Measurements from ENCODE around the gene HMGCL. TPM values are rescaled to one million over a fixed set of nuclear protein-coding genes. Genes with fewer than 3 reads are reported as not detected.

The HMGCL gene
- total RNA-seq, 2 experiments from 2014 or later = 8.9 to 9.6 TPM

DNA sequence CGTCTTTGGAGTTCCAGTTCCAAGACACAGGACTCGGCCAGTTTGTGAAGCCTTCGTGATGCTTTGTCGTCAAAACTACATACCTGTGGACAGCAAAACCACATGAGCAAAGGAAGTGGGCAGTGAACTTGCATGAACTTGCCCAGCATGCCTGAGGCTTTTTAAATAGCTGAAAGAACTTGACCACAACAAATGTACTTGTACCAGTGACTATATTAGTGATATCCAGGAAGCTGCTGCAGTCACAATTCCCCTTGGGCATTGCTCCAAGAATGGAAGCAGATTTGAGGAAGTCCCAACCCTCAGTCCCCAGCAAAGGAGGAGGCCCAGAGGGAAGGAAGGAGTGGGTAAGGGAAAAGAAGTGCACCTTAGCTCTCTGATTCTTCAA lies 40.3 kb upstream of the HMGCL start:
- H3K9me3 ChIP-seq (ENCODE audit: control insufficient read depth in 1 of 2, insufficient read depth in 1 of 2, low read length in 2 of 2) = no peaks in the 10 kb centered on the region
- H3K4me1 ChIP-seq (ENCODE audit: insufficient read depth, low read length) = peaks cover 29% of the 10 kb centered on the region
- H3K4me1 Mint-ChIP-seq (ENCODE audit: low read depth) = peaks cover 29% of the 10 kb centered on the region
- DNase-seq (peak in 2 of 14 experiments; percentile 12 to 18), ATAC-seq (ENCODE audit: poor library complexity) (no peak)
- H3K27me3 Mint-ChIP-seq = no peaks in the 10 kb centered on the region
- H3K27ac Mint-ChIP-seq = no peak overlapping the region
- H3K9me3 Mint-ChIP-seq = no peaks in the 10 kb centered on the region
- no peak overlapping the region for H3K4me3 ChIP-seq (ENCODE audit: low read length)
- H3K27me3 ChIP-seq (ENCODE audit: control insufficient read depth in 1 of 2, insufficient read depth in 2 of 2, low read length in 2 of 2) = no peaks in the 10 kb centered on the region
- intact Hi-C loops (cut with DNase I, micrococcal nuclease) = loop anchor here (5.0 kb wide), 3 partner anchors 38 to 173 kb away; partner anchors contain the start of genes HMGCL (in 1 of the 2), PNRC2 (in 1 of the 2) and RPL11 (in 1 of the 2)
- POLR2A ChIA-PET = interaction anchor here (0.8 kb wide), 1 partner anchor 88 kb away, joined by 3 read pairs; no protein-coding TSS in a partner anchor
- CTCF ChIA-PET = interaction anchor here (1.3 kb wide), 1 partner anchor 55 kb away, joined by 5 read pairs; no protein-coding TSS in a partner anchor
- TF ChIP-seq, protein P1, sequence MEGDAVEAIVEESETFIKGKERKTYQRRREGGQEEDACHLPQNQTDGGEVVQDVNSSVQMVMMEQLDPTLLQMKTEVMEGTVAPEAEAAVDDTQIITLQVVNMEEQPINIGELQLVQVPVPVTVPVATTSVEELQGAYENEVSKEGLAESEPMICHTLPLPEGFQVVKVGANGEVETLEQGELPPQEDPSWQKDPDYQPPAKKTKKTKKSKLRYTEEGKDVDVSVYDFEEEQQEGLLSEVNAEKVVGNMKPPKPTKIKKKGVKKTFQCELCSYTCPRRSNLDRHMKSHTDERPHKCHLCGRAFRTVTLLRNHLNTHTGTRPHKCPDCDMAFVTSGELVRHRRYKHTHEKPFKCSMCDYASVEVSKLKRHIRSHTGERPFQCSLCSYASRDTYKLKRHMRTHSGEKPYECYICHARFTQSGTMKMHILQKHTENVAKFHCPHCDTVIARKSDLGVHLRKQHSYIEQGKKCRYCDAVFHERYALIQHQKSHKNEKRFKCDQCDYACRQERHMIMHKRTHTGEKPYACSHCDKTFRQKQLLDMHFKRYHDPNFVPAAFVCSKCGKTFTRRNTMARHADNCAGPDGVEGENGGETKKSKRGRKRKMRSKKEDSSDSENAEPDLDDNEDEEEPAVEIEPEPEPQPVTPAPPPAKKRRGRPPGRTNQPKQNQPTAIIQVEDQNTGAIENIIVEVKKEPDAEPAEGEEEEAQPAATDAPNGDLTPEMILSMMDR (IDR thresholded peaks at IDR 0.05) = no peak
- H3K27ac ChIP-seq (ENCODE audit: low read depth in 1 of 2, low read length in 2 of 2) = no peak overlapping the region
- peaks cover 41% of the 10 kb centered on the region for H3K36me3 Mint-ChIP-seq (ENCODE audit: low read depth)
- peak overlapping the region; percentile 38 for H3K4me3 Mint-ChIP-seq
- peaks cover 29% of the 10 kb centered on the region for H3K36me3 ChIP-seq (ENCODE audit: insufficient read depth, low read length)

DNA sequence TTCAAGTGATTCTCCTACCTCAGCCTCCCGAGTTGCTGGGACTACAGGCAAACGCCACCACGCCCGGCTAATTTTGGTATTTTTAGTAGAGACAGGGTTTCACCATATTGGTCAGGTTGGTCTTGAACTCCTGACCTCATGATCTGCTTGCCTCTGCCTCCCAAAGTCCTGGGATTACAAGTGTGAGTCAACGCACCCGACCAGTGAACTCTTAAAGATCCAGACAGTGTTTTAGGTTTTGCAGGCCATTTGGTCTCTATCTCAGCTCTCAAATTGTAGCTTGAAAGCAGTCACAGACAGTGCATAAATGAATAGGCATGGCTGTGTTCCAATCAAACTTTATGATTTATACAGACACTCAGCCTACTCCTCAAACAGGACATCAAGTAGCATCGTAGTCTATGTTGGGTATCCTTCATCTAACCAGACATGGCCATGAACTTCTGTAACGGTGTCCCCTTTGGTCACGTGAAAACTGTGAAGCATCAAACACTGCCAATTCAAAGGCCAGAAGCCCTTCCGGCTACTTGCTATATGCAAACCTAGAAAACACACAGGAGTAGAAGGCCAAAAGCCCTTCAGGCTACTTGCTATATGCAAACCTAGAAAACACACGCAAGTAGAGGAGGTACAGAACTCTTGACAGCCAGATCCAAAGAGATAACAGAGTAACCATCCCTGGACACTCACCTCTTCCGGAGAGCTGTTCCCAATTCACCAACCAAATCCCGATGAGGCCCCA lies 39.7 kb upstream of the HMGCL start:
- H3K4me3 ChIP-seq (ENCODE audit: low read length) = no peak overlapping the region
- H3K36me3 Mint-ChIP-seq (ENCODE audit: low read depth) = peaks cover 42% of the 10 kb centered on the region
- intact Hi-C loops (cut with DNase I, micrococcal nuclease) = loop anchor here (5.0 kb wide), 3 partner anchors 38 to 173 kb away; partner anchors contain the start of genes HMGCL (in 1 of the 2), PNRC2 (in 1 of the 2) and RPL11 (in 1 of the 2)
- ChIA-PET CTCF (interaction anchor here (1.3 kb wide), 1 partner anchor 55 kb away, joined by 5 read pairs; no protein-coding TSS in a partner anchor), POLR2A (interaction anchor here (0.8 kb wide), 1 partner anchor 87 kb away, joined by 3 read pairs; no protein-coding TSS in a partner anchor)
- H3K27me3 ChIP-seq (ENCODE audit: control insufficient read depth in 1 of 2, insufficient read depth in 2 of 2, low read length in 2 of 2) = no peaks in the 10 kb centered on the region
- H3K27ac ChIP-seq (ENCODE audit: low read depth in 1 of 2, low read length in 2 of 2) = no peak overlapping the region
- H3K4me1 Mint-ChIP-seq (ENCODE audit: low read depth) = peaks cover 29% of the 10 kb centered on the region
- TF ChIP-seq, protein P1 (IDR thresholded peaks at IDR 0.05) = no peak
- no peaks in the 10 kb centered on the region for H3K9me3 Mint-ChIP-seq
- no peak for ATAC-seq (ENCODE audit: poor library complexity)
- H3K4me3 Mint-ChIP-seq = peak overlapping the region; percentile 11
- H3K36me3 ChIP-seq (ENCODE audit: insufficient read depth, low read length) = peaks cover 30% of the 10 kb centered on the region
- H3K27me3 Mint-ChIP-seq = no peaks in the 10 kb centered on the region
- H3K9me3 ChIP-seq (ENCODE audit: control insufficient read depth in 1 of 2, insufficient read depth in 1 of 2, low read length in 2 of 2) = no peaks in the 10 kb centered on the region
- no peak for DNase-seq
- H3K27ac Mint-ChIP-seq = no peak overlapping the region
- H3K4me1 ChIP-seq (ENCODE audit: insufficient read depth, low read length) = peaks cover 29% of the 10 kb centered on the region

DNA sequence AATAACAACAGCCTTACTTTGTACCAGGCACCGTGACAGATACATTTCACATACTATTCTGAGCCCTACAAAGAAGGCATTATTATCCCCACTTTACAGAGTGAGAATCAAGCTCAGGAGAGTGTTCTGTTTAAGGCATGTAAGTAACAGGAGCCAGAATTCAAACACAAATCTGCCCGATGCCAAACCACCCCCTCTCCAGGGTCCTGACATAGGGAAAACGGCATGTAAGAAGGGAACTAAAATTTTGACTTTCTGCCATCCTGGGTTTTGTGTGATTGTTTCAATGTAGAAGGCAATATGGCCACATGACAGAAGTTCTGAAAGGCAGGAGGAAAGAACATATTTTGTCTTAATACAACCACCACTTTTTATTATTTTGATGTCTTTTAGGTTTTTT lies 37.4 kb upstream of the HMGCL start:
- ChIA-PET POLR2A (no interaction called here), CTCF (interaction anchor here (2.1 kb wide), 1 partner anchor 53 kb away, joined by 7 read pairs; no protein-coding TSS in a partner anchor)
- Histone ChIP-seq H3K36me3 (ENCODE audit: insufficient read depth, low read length) (peaks cover 43% of the 10 kb centered on the region), H3K27ac (ENCODE audit: low read depth in 1 of 2, low read length in 2 of 2) (no peak overlapping the region), H3K4me1 (ENCODE audit: insufficient read depth, low read length) (peaks cover 17% of the 10 kb centered on the region), H3K27me3 (ENCODE audit: control insufficient read depth in 1 of 2, insufficient read depth in 2 of 2, low read length in 2 of 2) (no peaks in the 10 kb centered on the region), H3K9me3 (ENCODE audit: control insufficient read depth in 1 of 2, insufficient read depth in 1 of 2, low read length in 2 of 2) (no peaks in the 10 kb centered on the region), H3K4me3 (ENCODE audit: low read length) (no peak overlapping the region)
- Mint-ChIP-seq H3K36me3 (ENCODE audit: low read depth) (peaks cover 65% of the 10 kb centered on the region), H3K27me3 (no peaks in the 10 kb centered on the region), H3K9me3 (no peaks in the 10 kb centered on the region), H3K4me3 (no peak overlapping the region), H3K4me1 (ENCODE audit: low read depth) (peaks cover 17% of the 10 kb centered on the region), H3K27ac (no peak overlapping the region)
- DNase-seq (no peak), ATAC-seq (ENCODE audit: poor library complexity) (no peak)
- TF ChIP-seq, protein P1 (IDR thresholded peaks at IDR 0.05) = no peak
- intact Hi-C loops (cut with DNase I, micrococcal nuclease) = no loop called here

Data from CD4-positive, alpha-beta T cell (primary cell).